Fibroblast of lung (primary cell): ENCODE results near the gene INSC. TPM values are rescaled to one million over a fixed set of nuclear protein-coding genes. Genes with fewer than 3 reads are reported as not detected.

Experiments
- DNase-seq, 2 donors: peaks; one replicate each; pipeline versions ENCODE4 v3.0.0 to v3.0.0-alpha.2; 2010; ENCODE audit warnings: low read depth in 2 of 2
- H2AFZ ChIP-seq: 2 replicates; pipeline ENCODE4 v1.5.1; 2012; ENCODE audit warnings: low read length, control low read depth, inconsistent platforms
- H3K27ac ChIP-seq: 2 replicates; pipeline ENCODE4 v1.5.1; 2011; ENCODE audit warnings: low read length, control low read depth; ENCODE audit not compliant: insufficient read depth
- H3K27me3 ChIP-seq: 2 replicates; pipeline ENCODE4 v1.5.1; 2011; ENCODE audit warnings: mild to moderate bottlenecking, low read length; ENCODE audit not compliant: control insufficient read depth, insufficient read depth
- H3K36me3 ChIP-seq: 2 replicates; pipeline ENCODE4 v1.5.1; 2011; ENCODE audit warnings: low read length; ENCODE audit not compliant: control insufficient read depth, insufficient read depth
- H3K4me1 ChIP-seq: 2 replicates; pipeline ENCODE4 v1.5.1; 2011; ENCODE audit warnings: low read length; ENCODE audit not compliant: control insufficient read depth, insufficient read depth; ENCODE audit errors: extremely low read depth
- H3K4me2 ChIP-seq: 2 replicates; pipeline ENCODE4 v1.5.1; 2011; ENCODE audit warnings: low read length, control low read depth; ENCODE audit not compliant: insufficient read depth; ENCODE audit errors: extremely low read depth
- H3K4me3 ChIP-seq, 4 experiments: fragments of 200-600 bp in 1 of 4; sonication (generic) in 1 of 4; replicated peaks in 1 of 4; 2 replicates each; pipeline ENCODE4 v1.5.1; 2011 to 2016; ENCODE audit warnings: low read length in 4 of 4, low read depth in 3 of 4, mild to moderate bottlenecking in 3 of 4, control low read depth in 2 of 4, inconsistent platforms in 1 of 4, mixed read lengths in 1 of 4; ENCODE audit not compliant: insufficient read depth in 1 of 4; ENCODE audit errors: control extremely low read depth in 1 of 4
- H3K79me2 ChIP-seq: 2 replicates; pipeline ENCODE4 v1.5.1; 2012; ENCODE audit warnings: mild to moderate bottlenecking, low read length, inconsistent platforms; ENCODE audit not compliant: control insufficient read depth, insufficient read depth
- H3K9ac ChIP-seq: 2 replicates; pipeline ENCODE4 v1.5.1; 2011; ENCODE audit warnings: mild to moderate bottlenecking, low read length, control low read depth; ENCODE audit not compliant: insufficient read depth
- H3K9me3 ChIP-seq: 2 replicates; pipeline ENCODE4 v1.5.1; 2012; ENCODE audit warnings: low read depth, low read length; ENCODE audit not compliant: control insufficient read depth, insufficient read depth
- H4K20me1 ChIP-seq: 2 replicates; pipeline ENCODE4 v1.5.1; 2011; ENCODE audit warnings: low read length; ENCODE audit not compliant: control insufficient read depth, insufficient read depth; ENCODE audit errors: extremely low read depth
- CTCF ChIP-seq, 2 donors: IDR thresholded peaks in 1 of 2; conservative IDR thresholded peaks in 1 of 2; 1 replicate in 1 of 2; 2 replicates in 1 of 2; pipeline ENCODE4 v1.5.1; 2011 to 2012; ENCODE audit warnings: low read length in 2 of 2, control low read depth in 1 of 2, inconsistent platforms in 1 of 2, low read depth in 1 of 2, mild to moderate bottlenecking in 1 of 2
- EZH2 ChIP-seq: IDR thresholded peaks from 2 replicates; pipeline ENCODE4 v1.5.1; 2012; ENCODE audit warnings: low read length, control low read depth, mild to moderate bottlenecking; ENCODE audit errors: missing control alignments
- polyA plus RNA-seq, 2 donors: library from polyadenylated mRNA; depleted of rRNA in 1 of 2; stranded (reverse) in 1 of 2; unstranded in 1 of 2; fragments of >200 nt; gene quantifications; 2 replicates each; pipeline ENCODE4 v1.2.1, GENCODE V29; 2011 to 2012; ENCODE audit warnings: missing spikeins in 1 of 2
- total RNA-seq: library from RNA; depleted of rRNA; stranded (reverse); fragments of >200 nt; gene quantifications from 2 replicates; pipeline ENCODE4 v1.2.1, GENCODE V29; 2014

The INSC gene
- total and polyA plus RNA-seq, 2 donors (not counting 1 experiment from before 2014, with no cell fraction given), result 0.90 to 8.3 TPM

GRCh38 chr11:15248749-15249148 lies 134.0 kb downstream of the INSC start:
- TF ChIP-seq EZH2, result no peak
- H3K27me3 ChIP-seq, result no peaks in the 10 kb centered on the region
- no peak overlapping the region for H3K27ac ChIP-seq
- H3K4me3 ChIP-seq, result no peak overlapping the region
- DNase-seq, result no peak
- no peaks in the 10 kb centered on the region for H3K79me2 ChIP-seq
- no peaks in the 10 kb centered on the region for H3K9me3 ChIP-seq
- H3K36me3 ChIP-seq, result no peaks in the 10 kb centered on the region
- H3K4me2 ChIP-seq, result no peak overlapping the region
- H2AFZ ChIP-seq, result no peak overlapping the region
- no peaks in the 10 kb centered on the region for H3K4me1 ChIP-seq
- H3K9ac ChIP-seq, result no peak overlapping the region
- H4K20me1 ChIP-seq, result no peaks in the 10 kb centered on the region

- Histone ChIP-seq H3K9me3 (no peaks in the 10 kb centered on the region), H4K20me1 (no peaks in the 10 kb centered on the region), H3K4me2 (no peak overlapping the region), H2AFZ (no peak overlapping the region), H3K27ac (no peak overlapping the region), H3K9ac (no peak overlapping the region), H3K79me2 (no peaks in the 10 kb centered on the region), H3K27me3 (no peaks in the 10 kb centered on the region), H3K36me3 (no peaks in the 10 kb centered on the region), H3K4me3 (no peak overlapping the region), H3K4me1 (no peaks in the 10 kb centered on the region)
- DNase-seq, result peak; percentile 42 to 66
- TF ChIP-seq CTCF (conservative IDR thresholded peaks at IDR 0.05 in 1 of 2, IDR thresholded peaks at IDR 0.05 in 1 of 2; ENCODE audit: low read depth in 1 of 2, low read length in 2 of 2), result peak in 1 of 2 donors; percentile 51
- TF ChIP-seq EZH2, result no peak
These were observed 143.9 kb downstream of the INSC start for GRCh38 chr11:15258433-15259165.

- Histone ChIP-seq H3K9ac (no peak overlapping the region), H3K79me2 (no peaks in the 10 kb centered on the region), H3K27me3 (no peaks in the 10 kb centered on the region), H3K36me3 (no peaks in the 10 kb centered on the region), H3K4me1 (no peaks in the 10 kb centered on the region), H4K20me1 (no peaks in the 10 kb centered on the region), H3K4me2 (no peak overlapping the region), H3K27ac (no peak overlapping the region), H3K9me3 (no peaks in the 10 kb centered on the region), H3K4me3 (no peak overlapping the region), H2AFZ (no peak overlapping the region)
- TF ChIP-seq CTCF (conservative IDR thresholded peaks at IDR 0.05 in 1 of 2, IDR thresholded peaks at IDR 0.05 in 1 of 2; ENCODE audit: low read depth in 1 of 2, low read length in 2 of 2), result no peak
- no peak for TF ChIP-seq EZH2
- no peak for DNase-seq
These were observed 152.3 kb downstream of the INSC start for GRCh38 chr11:15266999-15267398.
